Endothelial cell of umbilical vein (primary cell): Measurements from ENCODE around the gene NCOA7. TPM values are rescaled to one million over a fixed set of nuclear protein-coding genes. Genes with fewer than 3 reads are reported as not detected.

ENCODE experiments used
- BruUV-seq: library from RNA; stranded (reverse); fragments of 400-500 nt; replicated peaks from 2 replicates; lab custom pipeline; 2021; lab: Mats Ljungman, UMichigan
- CTCF ChIA-PET: fragments of 300-600, 350-600 bp; sonication (Branson Sonifier 250); formaldehyde crosslinking; loops from one replicate; lab custom pipeline; 2021; ENCODE audit warnings: antibody characterized with exemption, inconsistent platforms; lab: Charles Lee
- POLR2A ChIA-PET: fragments of 300-600, 350-600 bp; sonication (Branson Sonifier 250); formaldehyde crosslinking; loops from one replicate; lab custom pipeline; 2021; ENCODE audit warnings: antibody characterized with exemption, inconsistent platforms; lab: Charles Lee
- DNase-seq: peaks from one replicate; pipeline ENCODE4 v3.0.0-alpha.2; 2011; ENCODE audit warnings: low read depth, low spot score
- FAIRE-seq: peaks from 2 replicates; lab custom pipeline; 2011; peaks lifted over from hg19 to GRCh38; lab: Jason Lieb, UNC
- H2AFZ ChIP-seq: 2 replicates; pipeline ENCODE4 v1.6.0; 2012; ENCODE audit warnings: low read depth, low read length, control low read depth, inconsistent platforms
- H3K27ac ChIP-seq: 2 replicates; pipeline ENCODE4 v1.5.1; 2011; ENCODE audit warnings: low read depth, mild to moderate bottlenecking, control low read depth, low read length, moderate library complexity; ENCODE audit not compliant: insufficient read depth
- H3K27me3 ChIP-seq, 2 experiments: 2 replicates each; pipeline versions ENCODE4 v1.6.0 to v1.6.1; 2011; ENCODE audit warnings: low read length in 2 of 2, mixed read lengths in 1 of 2; ENCODE audit not compliant: control insufficient read depth in 2 of 2, insufficient read depth in 2 of 2
- H3K36me3 ChIP-seq, 2 experiments: 2 replicates in 1 of 2; 3 replicates in 1 of 2; pipeline ENCODE4 v1.5.1; 2011; ENCODE audit warnings: low read length in 2 of 2, mild to moderate bottlenecking in 1 of 2, moderate library complexity in 1 of 2; ENCODE audit not compliant: control insufficient read depth in 2 of 2, insufficient read depth in 2 of 2; ENCODE audit errors: extremely low read depth in 1 of 2
- H3K4me1 ChIP-seq: 3 replicates; pipeline ENCODE4 v1.5.1; 2011; ENCODE audit warnings: mild to moderate bottlenecking, low read length; ENCODE audit not compliant: control insufficient read depth, insufficient read depth; ENCODE audit errors: extremely low read depth
- H3K4me2 ChIP-seq: 2 replicates; pipeline ENCODE4 v1.6.1; 2011; ENCODE audit warnings: low read length, control low read depth, mixed read lengths; ENCODE audit not compliant: insufficient read depth
- H3K4me3 ChIP-seq, 3 experiments: fragments of 200-600 bp in 1 of 3; sonication (generic), shearing (Covaris generic) in 1 of 3; replicated peaks in 1 of 3; 2 replicates each; pipeline ENCODE4 v1.5.1; 2011 to 2016; ENCODE audit warnings: control low read depth in 3 of 3, low read length in 3 of 3, mild to moderate bottlenecking in 2 of 3, inconsistent platforms in 1 of 3, low read depth in 1 of 3, moderate library complexity in 1 of 3; ENCODE audit not compliant: insufficient read depth in 1 of 3
- H3K79me2 ChIP-seq: 2 replicates; pipeline ENCODE4 v1.6.0; 2012; ENCODE audit warnings: low read length, inconsistent platforms; ENCODE audit not compliant: control insufficient read depth, insufficient read depth
- H3K9ac ChIP-seq: replicated peaks from 2 replicates; pipeline ENCODE3; 2011; ENCODE audit warnings: low read length, control low read depth; ENCODE audit not compliant: insufficient read depth; ENCODE audit errors: extremely low read depth
- H3K9me1 ChIP-seq: replicated peaks from 3 replicates; pipeline ENCODE4 v1.6.0; 2011; ENCODE audit warnings: mild to moderate bottlenecking, low read length; ENCODE audit not compliant: control insufficient read depth, insufficient read depth; ENCODE audit errors: extremely low read depth
- H3K9me3 ChIP-seq: replicated peaks from 2 replicates; pipeline ENCODE4 v1.5.1; 2012; ENCODE audit warnings: low read length, inconsistent platforms; ENCODE audit not compliant: control insufficient read depth, insufficient read depth
- H4K20me1 ChIP-seq: replicated peaks from 2 replicates; pipeline ENCODE3; 2011; ENCODE audit warnings: mild to moderate bottlenecking, low read length; ENCODE audit not compliant: control insufficient read depth, insufficient read depth; ENCODE audit errors: extremely low read depth
- CTCF ChIP-seq, 2 donors: IDR thresholded peaks; 1 replicate in 1 of 2; 2 replicates in 1 of 2; pipeline ENCODE4 v1.5.1; 2011; ENCODE audit warnings: low read length in 2 of 2, mild to moderate bottlenecking in 2 of 2, moderate library complexity in 2 of 2, control low read depth in 1 of 2, inconsistent platforms in 1 of 2, low read depth in 1 of 2; ENCODE audit not compliant: insufficient read depth in 1 of 2; ENCODE audit errors: extremely low read depth in 1 of 2
- EZH2 ChIP-seq: IDR thresholded peaks from 2 replicates; pipeline ENCODE4 v1.6.1; 2012; ENCODE audit warnings: borderline replicate concordance, low read depth, mild to moderate bottlenecking, moderate library complexity, low read length, inconsistent platforms; ENCODE audit not compliant: severe bottlenecking
- FOS ChIP-seq: IDR thresholded peaks from 2 replicates; pipeline ENCODE4 v1.6.1; 2011; ENCODE audit warnings: mild to moderate bottlenecking, low read length, moderate library complexity, borderline replicate concordance; ENCODE audit not compliant: insufficient read depth
- MAX ChIP-seq: IDR thresholded peaks from 2 replicates; pipeline ENCODE4 v1.6.1; 2011; ENCODE audit not compliant: insufficient read depth, insufficient read length
- MYC ChIP-seq: IDR thresholded peaks from one replicate; pipeline ENCODE4 v1.6.1; 2011; ENCODE audit warnings: mild to moderate bottlenecking, low read depth, low read length
- POLR2AphosphoS5 ChIP-seq: IDR thresholded peaks from 2 replicates; pipeline ENCODE4 v1.6.1; 2012; ENCODE audit warnings: low read depth, mild to moderate bottlenecking, control low read depth, low read length, moderate library complexity; ENCODE audit not compliant: insufficient read depth
- dilution Hi-C: fragments of 300-500 bp; cut with MboI; formaldehyde crosslinking; loops from one replicate; pipeline ENCODE4 v1.15.0; 2019; ENCODE audit warnings: low sequenced_read_pairs; ENCODE audit not compliant: extremely low pct_ligation_motif_present
- intact Hi-C: fragments of 100-400 bp; cut with micrococcal nuclease; formaldehyde crosslinking; loops from one replicate; pipeline ENCODE4 v1.10.0; 2022
- polyA plus RNA-seq, 4 experiments: library from polyadenylated mRNA; depleted of rRNA in 3 of 4; stranded (reverse) in 3 of 4; unstranded in 1 of 4; fragments of >200 nt; gene quantifications; 2 replicates each; pipeline versions ENCODE4 v1.2.1 to v1.2.3, GENCODE V29; 2011 to 2012; ENCODE audit warnings: missing spikeins in 1 of 4
- total RNA-seq: library from RNA; stranded (reverse); gene quantifications from 2 replicates; pipeline ENCODE4 v1.2.3, GENCODE V29; 2021

NCOA7 gene
- total and polyA plus RNA-seq, 2 donors (not counting 3 experiments of a cell fraction or from before 2014, with no cell fraction given): 27.7 to 71.2 TPM

GRCh38 chr6:125809570-125810170 lies 18.9 kb downstream of the NCOA7 start:
- BruUV-seq: no TSS peak
- ChIA-PET POLR2A (no interaction called here), CTCF (interaction anchor here (1.2 to 6.1 kb wide), 3 partner anchors 17 to 147 kb away, joined by 3 to 47 read pairs (median 5); partner anchors contain the start of genes HINT3 and NCOA7)

More at GRCh38 chr6:125809570-125810170, 18.9 kb downstream of the NCOA7 start:
- no peaks in the 10 kb centered on the region for H3K27me3 ChIP-seq
- no peak overlapping the region for H3K9ac ChIP-seq
- peaks cover 0 to 2% of the 10 kb centered on the region in 2 experiments for H3K36me3 ChIP-seq
- no peak for DNase-seq
- peaks cover 64% of the 10 kb centered on the region for H3K79me2 ChIP-seq
- H4K20me1 ChIP-seq: no peaks in the 10 kb centered on the region
- peaks cover 30% of the 10 kb centered on the region for H3K4me1 ChIP-seq
- intact Hi-C loops: no loop called here
- no peaks in the 10 kb centered on the region for H3K9me3 ChIP-seq
- H3K9me1 ChIP-seq: no peaks in the 10 kb centered on the region
- no peak for FAIRE-seq
- H2AFZ ChIP-seq: no peak overlapping the region
- no peak overlapping the region for H3K4me3 ChIP-seq
- H3K4me2 ChIP-seq: no peak overlapping the region
- H3K27ac ChIP-seq: no peak overlapping the region
- TF ChIP-seq CTCF (IDR thresholded peaks at IDR 0.05; ENCODE audit: extremely low read depth in 1 of 2, insufficient read depth in 1 of 2, low read depth in 1 of 2, low read length in 2 of 2) (no peak), MYC (no peak), EZH2 (no peak), POLR2AphosphoS5 (no peak), MAX (no peak), FOS (no peak)
- dilution Hi-C loops: no loop called here
